ENCODE results near the gene PTGDR2.

GRCh38 chr11:60858236-60858635, 2.5 kb upstream of the PTGDR2 start:
- TF ChIP-seq POLR2A (IDR thresholded peaks at IDR 0.05), result no peak
- TF ChIP-seq POLR2AphosphoS5 (IDR thresholded peaks at IDR 0.05), result no peak

Data from gastroesophageal sphincter (tissue), 2 donors.